H1 (cell line): ENCODE results near the gene CORO1C. TPM values are rescaled to one million over a fixed set of nuclear protein-coding genes. Genes with fewer than 3 reads are reported as not detected.

Experiments used
- CHD7 ChIP-seq: fragments of 300-600 bp; sonication (generic); IDR thresholded peaks from 2 replicates; pipeline ENCODE4 v1.7.1; 2012; ENCODE audit warnings: low read length, moderate library complexity, mild to moderate bottlenecking, inconsistent platforms; ENCODE audit not compliant: insufficient replicate concordance
- EP300 ChIP-seq, 2 experiments: IDR thresholded peaks; 1 replicate in 1 of 2; 2 replicates in 1 of 2; pipeline ENCODE4 v1.6.1; 2011 to 2012; ENCODE audit warnings: low read depth in 2 of 2, low read length in 2 of 2, mild to moderate bottlenecking in 2 of 2, borderline replicate concordance in 1 of 2, inconsistent platforms in 1 of 2, moderate library complexity in 1 of 2
- GABPA ChIP-seq: IDR thresholded peaks from 2 replicates; pipeline ENCODE4 v1.6.1; 2011; ENCODE audit warnings: mild to moderate bottlenecking, low read length, moderate library complexity, borderline replicate concordance; ENCODE audit not compliant: insufficient read depth
- RAD21 ChIP-seq, 2 experiments: IDR thresholded peaks in 1 of 2; conservative IDR thresholded peaks in 1 of 2; 2 replicates each; pipeline ENCODE4 v1.6.1; 2011; ENCODE audit warnings: low read depth in 2 of 2, low read length in 2 of 2, improper control_type of control experiment in 1 of 2, inconsistent platforms in 1 of 2, mild to moderate bottlenecking in 1 of 2, moderate library complexity in 1 of 2
- polyA plus RNA-seq, 7 experiments: library from polyadenylated mRNA; depleted of rRNA in 3 of 7; stranded (reverse) in 5 of 7; unstranded in 2 of 7; fragments of >200 nt in 5 of 7; fragments of 200-250 nt in 2 of 7; gene quantifications; 1 replicate in 5 of 7; 2 replicates in 1 of 7; 4 replicates in 1 of 7; pipeline versions ENCODE4 v1.2.1 to v1.2.3, GENCODE V29; 2011 to 2013; ENCODE audit warnings: missing spikeins in 2 of 7, mixed read lengths in 2 of 7
- total RNA-seq: library from RNA; stranded (reverse); fragmentation: NEBNext Ultra II Directional; extraction: Animal tissue kit (Norgen Biotek cat#: 25700); gene quantifications from 2 replicates; pipeline ENCODE4 v1.2.1, GENCODE V29; 2021

The CORO1C gene
- total and polyA plus RNA-seq, 2 of the 8 experiments (the other 6 are each of a cell fraction or from before 2014, with no cell fraction given), result 72.7 to 120 TPM

- TF ChIP-seq CHD7 (no peak), EP300 (IDR thresholded peaks at IDR 0.05; ENCODE audit: borderline replicate concordance in 1 of 2, low read depth in 2 of 2, low read length in 2 of 2) (no peak), GABPA (no peak), RAD21 (IDR thresholded peaks at IDR 0.05 in 1 of 2, conservative IDR thresholded peaks at IDR 0.05 in 1 of 2; ENCODE audit: low read depth in 2 of 2, low read length in 2 of 2) (no peak)
Measured at GRCh38 chr12:108630481-108631207, 100.7 kb downstream of the CORO1C start (continued).
